Chondrocyte (in vitro differentiated cells): ENCODE data around the gene HIKESHI. TPM values are rescaled to one million over a fixed set of nuclear protein-coding genes. Genes with fewer than 3 reads are reported as not detected.

Experiments used
- DNase-seq: peaks from one replicate; pipeline ENCODE4 v3.0.0; 2021; ENCODE audit warnings: mixed read lengths, low spot score
- H3K27ac Mint-ChIP-seq: one replicate; pipeline ENCODE4 v1.8.0; 2021; ENCODE audit warnings: mild to moderate bottlenecking, moderate library complexity, mixed read lengths; ENCODE audit not compliant: unreplicated experiment
- H3K27me3 Mint-ChIP-seq: 2 replicates; pipeline ENCODE4 v1.8.0; 2021; ENCODE audit warnings: low read depth, mixed read lengths
- H3K36me3 Mint-ChIP-seq: 2 replicates; pipeline ENCODE4 v1.8.0; 2021; ENCODE audit warnings: low read depth, mixed read lengths
- H3K4me1 Mint-ChIP-seq: 2 replicates; pipeline ENCODE4 v1.8.0; 2021; ENCODE audit warnings: low read depth, mild to moderate bottlenecking, mixed read lengths
- H3K4me3 Mint-ChIP-seq: one replicate; pipeline ENCODE4 v1.8.0; 2021; ENCODE audit warnings: mild to moderate bottlenecking, moderate library complexity, mixed read lengths; ENCODE audit not compliant: unreplicated experiment
- H3K9me3 Mint-ChIP-seq: 2 replicates; pipeline ENCODE4 v1.8.0; 2021; ENCODE audit warnings: low read depth, mixed read lengths
- CTCF ChIP-seq: fragments of 200-600 bp; sonication (generic); IDR thresholded peaks from 2 replicates; pipeline ENCODE4 v1.5.0; 2021; ENCODE audit warnings: antibody characterized with exemption, mild to moderate bottlenecking, moderate library complexity
- total RNA-seq: library from RNA; stranded (reverse); gene quantifications from 3 replicates; pipeline ENCODE4 v1.2.1, GENCODE V29; 2021

Gene HIKESHI
- total RNA-seq, 1 donor from 2014 or later = 34.5 TPM

- no peak overlapping the region for H3K4me3 Mint-ChIP-seq
- peaks cover 6% of the 10 kb centered on the region for H3K9me3 Mint-ChIP-seq
- no peaks in the 10 kb centered on the region for H3K27me3 Mint-ChIP-seq
- no peak overlapping the region for H3K27ac Mint-ChIP-seq
- no peak for DNase-seq
- H3K36me3 Mint-ChIP-seq = no peaks in the 10 kb centered on the region
- H3K4me1 Mint-ChIP-seq = peaks cover 4% of the 10 kb centered on the region
- TF ChIP-seq CTCF = no peak
Observed at GRCh38 chr11:86369668-86370067, 67.6 kb downstream of the HIKESHI start.

- no peak overlapping the region for H3K4me3 Mint-ChIP-seq
- peaks cover 6% of the 10 kb centered on the region for H3K9me3 Mint-ChIP-seq
- H3K27me3 Mint-ChIP-seq = no peaks in the 10 kb centered on the region
- TF ChIP-seq CTCF = no peak
- H3K36me3 Mint-ChIP-seq = no peaks in the 10 kb centered on the region
- no peak overlapping the region for H3K27ac Mint-ChIP-seq
- peaks cover 4% of the 10 kb centered on the region for H3K4me1 Mint-ChIP-seq
- DNase-seq = no peak
Observed at GRCh38 chr11:86370171-86370570, 68.1 kb downstream of the HIKESHI start.

- peaks cover 6% of the 10 kb centered on the region for H3K9me3 Mint-ChIP-seq
- no peak overlapping the region for H3K4me3 Mint-ChIP-seq
- H3K27me3 Mint-ChIP-seq = no peaks in the 10 kb centered on the region
- H3K4me1 Mint-ChIP-seq = peaks cover 4% of the 10 kb centered on the region
- peak overlapping the region; percentile 68 for H3K27ac Mint-ChIP-seq
- DNase-seq = no peak
- H3K36me3 Mint-ChIP-seq = no peaks in the 10 kb centered on the region
- no peak for TF ChIP-seq CTCF
Observed at GRCh38 chr11:86370922-86371594, 69.0 kb downstream of the HIKESHI start.

GRCh38 chr11:86372041-86372440 is 70.0 kb downstream of the HIKESHI start:
- no peak for TF ChIP-seq CTCF
- DNase-seq = no peak
- H3K36me3 Mint-ChIP-seq = peaks cover 1% of the 10 kb centered on the region
- peaks cover 4% of the 10 kb centered on the region for H3K4me1 Mint-ChIP-seq
- no peaks in the 10 kb centered on the region for H3K27me3 Mint-ChIP-seq
- H3K9me3 Mint-ChIP-seq = peaks cover 10% of the 10 kb centered on the region
- no peak overlapping the region for H3K27ac Mint-ChIP-seq
- no peak overlapping the region for H3K4me3 Mint-ChIP-seq

- peaks cover 2% of the 10 kb centered on the region for H3K36me3 Mint-ChIP-seq
- H3K27ac Mint-ChIP-seq = no peak overlapping the region
- peaks cover 4% of the 10 kb centered on the region for H3K4me1 Mint-ChIP-seq
- H3K9me3 Mint-ChIP-seq = peaks cover 14% of the 10 kb centered on the region
- H3K4me3 Mint-ChIP-seq = no peak overlapping the region
- no peaks in the 10 kb centered on the region for H3K27me3 Mint-ChIP-seq
- DNase-seq = no peak
- TF ChIP-seq CTCF = no peak
Observed at GRCh38 chr11:86372586-86372985, 70.5 kb downstream of the HIKESHI start.
